GM18517 (cell line): Measurements from ENCODE around the gene SVBP.

Experiments
- ATAC-seq: cut with Tn5 transposase; IDR thresholded peaks from one replicate; pipeline ENCODE4 v1.9.1; 2021; ENCODE audit warnings: mild to moderate bottlenecking, moderate library complexity; ENCODE audit not compliant: unreplicated experiment

Gene SVBP

GRCh38 chr1:42765832-42766740 lies 51.1 kb downstream of the SVBP start:
- peak; percentile 19 for ATAC-seq

- ATAC-seq: no peak
These were observed 51.9 kb downstream of the SVBP start for GRCh38 chr1:42765269-42765668.

DNA sequence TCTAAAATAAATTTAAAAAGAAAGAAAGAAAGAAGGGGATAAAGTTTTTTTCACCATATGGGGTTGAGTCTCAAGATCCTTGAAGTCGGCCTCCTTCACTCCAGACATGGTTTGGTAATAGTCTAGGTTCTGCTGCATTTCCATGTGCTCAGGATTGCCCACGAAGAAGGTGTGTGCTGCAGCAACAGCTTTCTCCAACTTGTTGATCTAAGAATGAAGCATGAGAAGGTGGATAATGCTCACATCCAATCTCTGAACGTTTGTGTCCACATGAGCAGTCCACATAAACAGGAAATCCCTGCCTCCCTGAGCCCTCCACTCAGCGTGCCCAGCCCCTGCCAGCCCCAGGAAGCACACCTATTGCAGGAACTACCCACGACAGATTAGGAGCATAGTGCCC lies 54.9 kb downstream of the SVBP start:
- no peak for ATAC-seq

DNA sequence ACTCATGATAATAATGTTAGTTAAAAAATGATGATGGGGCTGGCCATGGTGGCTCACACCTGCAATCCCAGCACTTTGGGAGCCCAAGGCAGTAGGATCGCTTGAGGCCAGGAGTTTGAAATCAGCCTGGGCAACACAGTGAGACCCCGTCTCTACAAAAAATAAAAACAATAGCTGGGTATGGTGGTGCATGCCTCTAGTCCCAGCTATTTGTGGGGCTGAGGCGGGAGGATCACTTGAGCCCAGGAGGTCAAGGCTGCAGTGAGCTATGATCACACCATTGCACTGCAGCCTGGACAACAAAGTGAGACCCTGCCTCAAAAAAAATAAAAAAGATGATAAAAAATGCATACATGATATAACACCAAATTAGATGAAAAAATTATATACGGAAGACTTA lies 55.6 kb downstream of the SVBP start:
- no peak for ATAC-seq

DNA sequence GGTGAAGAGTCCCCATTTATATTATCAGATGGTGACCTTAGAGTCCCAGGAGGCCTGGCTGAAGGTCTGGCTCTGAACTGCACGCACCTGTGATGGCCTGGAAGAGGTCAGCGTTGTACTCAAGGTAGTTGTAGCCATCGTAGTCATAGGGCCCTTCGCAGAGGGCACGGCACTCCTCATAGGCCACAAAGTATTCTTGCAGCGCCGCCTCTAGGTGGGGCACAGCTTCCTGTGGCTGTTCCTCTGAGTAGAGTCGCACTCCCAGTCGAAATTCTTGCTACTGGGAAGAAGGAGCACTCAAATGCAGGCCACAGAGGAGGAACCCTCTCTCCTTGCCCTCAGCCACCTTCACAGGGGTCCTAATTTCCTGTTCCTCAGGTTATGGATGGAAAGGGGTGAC lies 58.1 kb downstream of the SVBP start:
- no peak for ATAC-seq

DNA sequence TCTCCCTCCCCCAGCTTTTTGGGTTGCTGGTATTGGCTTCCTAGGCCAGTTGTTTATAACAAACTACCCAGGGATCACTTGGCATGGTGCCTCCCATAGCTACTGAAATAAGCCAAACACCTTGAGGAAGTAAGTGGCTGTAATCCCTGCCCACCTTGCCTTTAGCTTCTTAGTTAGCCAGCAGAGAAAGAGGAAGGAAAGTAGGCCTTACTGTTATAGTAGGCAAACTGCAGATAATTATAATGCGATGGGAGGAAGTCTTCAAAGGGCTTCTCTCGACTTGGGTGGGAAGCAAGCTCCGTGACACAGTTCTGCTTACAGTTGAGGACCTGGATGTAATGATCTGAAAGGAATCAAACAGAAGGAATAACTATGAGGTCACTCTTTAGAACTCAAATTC lies 58.6 kb downstream of the SVBP start:
- ATAC-seq: no peak

DNA sequence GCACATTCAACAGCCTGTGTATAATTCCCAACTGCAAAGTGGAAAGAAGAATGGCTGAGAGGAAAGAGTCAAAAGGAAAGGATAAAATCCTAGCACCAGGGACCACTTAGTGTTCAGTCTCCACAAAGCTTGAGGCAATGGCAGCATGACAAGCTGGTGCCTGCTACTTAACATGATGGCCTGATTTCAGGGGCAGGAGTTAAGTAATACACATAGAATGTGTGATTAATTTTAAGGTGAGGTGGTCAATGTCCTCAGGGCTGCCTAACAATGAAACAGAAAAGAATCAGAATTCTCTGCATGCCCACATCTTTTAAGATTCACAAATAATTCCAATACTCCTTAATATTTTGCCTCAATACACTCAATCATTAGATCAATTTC lies 59.3 kb downstream of the SVBP start:
- no peak for ATAC-seq
